ENCODE results near the gene AP1S1.

DNA sequence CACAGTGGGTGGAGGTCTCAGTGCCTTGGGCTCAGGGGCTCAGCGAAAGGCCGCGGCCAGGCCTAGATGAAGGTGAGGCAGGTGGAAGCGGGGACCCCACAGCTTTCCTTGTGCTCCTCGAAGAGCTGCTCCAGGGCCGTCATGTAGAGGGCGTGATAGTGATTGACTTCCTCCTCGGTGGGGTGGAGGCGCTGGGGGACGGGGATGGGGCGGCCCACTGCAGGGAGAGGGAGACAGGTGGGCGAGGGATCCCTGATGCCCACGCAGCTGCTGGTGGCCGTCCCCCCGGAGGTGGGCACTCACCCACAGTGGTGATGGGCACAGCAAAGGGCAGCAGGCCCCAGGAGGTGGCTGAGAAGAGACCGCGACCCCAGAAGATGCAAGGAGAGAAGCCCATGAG lies 41.6 kb downstream of the AP1S1 start:
- TF ChIP-seq, protein P1, sequence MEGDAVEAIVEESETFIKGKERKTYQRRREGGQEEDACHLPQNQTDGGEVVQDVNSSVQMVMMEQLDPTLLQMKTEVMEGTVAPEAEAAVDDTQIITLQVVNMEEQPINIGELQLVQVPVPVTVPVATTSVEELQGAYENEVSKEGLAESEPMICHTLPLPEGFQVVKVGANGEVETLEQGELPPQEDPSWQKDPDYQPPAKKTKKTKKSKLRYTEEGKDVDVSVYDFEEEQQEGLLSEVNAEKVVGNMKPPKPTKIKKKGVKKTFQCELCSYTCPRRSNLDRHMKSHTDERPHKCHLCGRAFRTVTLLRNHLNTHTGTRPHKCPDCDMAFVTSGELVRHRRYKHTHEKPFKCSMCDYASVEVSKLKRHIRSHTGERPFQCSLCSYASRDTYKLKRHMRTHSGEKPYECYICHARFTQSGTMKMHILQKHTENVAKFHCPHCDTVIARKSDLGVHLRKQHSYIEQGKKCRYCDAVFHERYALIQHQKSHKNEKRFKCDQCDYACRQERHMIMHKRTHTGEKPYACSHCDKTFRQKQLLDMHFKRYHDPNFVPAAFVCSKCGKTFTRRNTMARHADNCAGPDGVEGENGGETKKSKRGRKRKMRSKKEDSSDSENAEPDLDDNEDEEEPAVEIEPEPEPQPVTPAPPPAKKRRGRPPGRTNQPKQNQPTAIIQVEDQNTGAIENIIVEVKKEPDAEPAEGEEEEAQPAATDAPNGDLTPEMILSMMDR (IDR thresholded peaks at IDR 0.05; ENCODE audit: low read length): no peak
- TF ChIP-seq EZH2 (optimal IDR thresholded peaks at IDR 0.05; ENCODE audit: low read depth, low read length): no peak
